ENCODE measurements around the gene NPS. TPM values are rescaled to one million over a fixed set of nuclear protein-coding genes. Genes with fewer than 3 reads are reported as not detected.

Gene NPS
- total RNA-seq, 1 donor from 2014 or later: not detected

- Mint-ChIP-seq H3K4me3 (ENCODE audit: unreplicated experiment) (no peak overlapping the region), H3K9me3 (ENCODE audit: low read depth) (peaks cover 2% of the 10 kb centered on the region), H3K36me3 (ENCODE audit: low read depth) (no peaks in the 10 kb centered on the region)
Measured at GRCh38 chr10:127527891-127528290, 21.2 kb upstream of the NPS start.

DNA sequence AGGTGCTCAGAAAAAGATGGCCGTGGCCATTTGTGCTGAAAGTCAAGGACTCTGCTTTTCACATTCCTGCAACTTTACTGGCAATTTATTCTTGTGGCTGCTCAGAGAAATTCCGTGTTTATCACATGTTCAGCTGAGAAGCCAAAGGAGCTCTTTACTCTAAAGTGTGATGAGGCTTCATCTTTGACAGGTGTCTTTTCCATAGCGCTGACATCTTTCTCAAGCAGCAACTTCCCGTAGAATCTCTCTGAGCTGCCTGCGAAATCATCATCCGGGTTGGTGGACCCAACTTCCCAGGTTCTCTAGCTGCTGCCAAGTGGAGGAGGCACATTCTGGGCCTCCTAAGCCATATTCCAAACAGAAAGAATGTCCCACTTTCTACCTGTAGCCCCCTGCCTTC, 16.9 kb upstream of the NPS start:
- no peak overlapping the region for H3K27ac Mint-ChIP-seq (ENCODE audit: unreplicated experiment)
- DNase-seq (ENCODE audit: low spot score): no peak
- no peaks in the 10 kb centered on the region for H3K36me3 Mint-ChIP-seq (ENCODE audit: low read depth)
- H3K4me1 Mint-ChIP-seq (ENCODE audit: low read depth): no peaks in the 10 kb centered on the region
- TF ChIP-seq, protein P1, sequence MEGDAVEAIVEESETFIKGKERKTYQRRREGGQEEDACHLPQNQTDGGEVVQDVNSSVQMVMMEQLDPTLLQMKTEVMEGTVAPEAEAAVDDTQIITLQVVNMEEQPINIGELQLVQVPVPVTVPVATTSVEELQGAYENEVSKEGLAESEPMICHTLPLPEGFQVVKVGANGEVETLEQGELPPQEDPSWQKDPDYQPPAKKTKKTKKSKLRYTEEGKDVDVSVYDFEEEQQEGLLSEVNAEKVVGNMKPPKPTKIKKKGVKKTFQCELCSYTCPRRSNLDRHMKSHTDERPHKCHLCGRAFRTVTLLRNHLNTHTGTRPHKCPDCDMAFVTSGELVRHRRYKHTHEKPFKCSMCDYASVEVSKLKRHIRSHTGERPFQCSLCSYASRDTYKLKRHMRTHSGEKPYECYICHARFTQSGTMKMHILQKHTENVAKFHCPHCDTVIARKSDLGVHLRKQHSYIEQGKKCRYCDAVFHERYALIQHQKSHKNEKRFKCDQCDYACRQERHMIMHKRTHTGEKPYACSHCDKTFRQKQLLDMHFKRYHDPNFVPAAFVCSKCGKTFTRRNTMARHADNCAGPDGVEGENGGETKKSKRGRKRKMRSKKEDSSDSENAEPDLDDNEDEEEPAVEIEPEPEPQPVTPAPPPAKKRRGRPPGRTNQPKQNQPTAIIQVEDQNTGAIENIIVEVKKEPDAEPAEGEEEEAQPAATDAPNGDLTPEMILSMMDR (IDR thresholded peaks at IDR 0.05): no peak
- H3K4me3 Mint-ChIP-seq (ENCODE audit: unreplicated experiment): no peak overlapping the region
- peaks cover 2% of the 10 kb centered on the region for H3K9me3 Mint-ChIP-seq (ENCODE audit: low read depth)
- no peaks in the 10 kb centered on the region for H3K27me3 Mint-ChIP-seq (ENCODE audit: low read depth)

More at GRCh38 chr10:127527891-127528290, 21.2 kb upstream of the NPS start:
- Mint-ChIP-seq H3K27me3 (ENCODE audit: low read depth) (no peaks in the 10 kb centered on the region), H3K27ac (ENCODE audit: unreplicated experiment) (no peak overlapping the region), H3K4me1 (ENCODE audit: low read depth) (peaks cover 7% of the 10 kb centered on the region)
- no peak for DNase-seq (ENCODE audit: low spot score)
- TF ChIP-seq, protein P1 (IDR thresholded peaks at IDR 0.05): no peak

DNA sequence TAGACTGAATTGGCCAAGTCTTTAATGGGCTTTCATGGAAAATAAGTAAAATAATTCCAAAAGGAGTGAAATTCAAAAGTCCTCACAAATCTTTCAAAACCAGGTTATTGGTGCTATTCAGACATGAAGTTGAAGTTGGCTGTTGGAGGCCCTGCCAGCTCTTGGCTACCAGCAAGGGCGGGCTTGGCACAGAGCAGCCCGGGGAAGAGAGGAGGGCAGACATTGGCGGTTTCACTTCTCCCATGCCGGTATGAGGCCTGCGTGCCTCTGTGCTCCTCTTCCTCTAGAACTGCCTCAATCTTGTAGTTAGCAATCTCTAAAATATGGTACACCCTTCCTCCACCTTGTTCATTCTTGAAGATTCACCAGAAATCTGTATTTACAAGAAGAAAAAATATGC, 16.4 kb upstream of the NPS start:
- no peaks in the 10 kb centered on the region for H3K9me3 Mint-ChIP-seq (ENCODE audit: low read depth)
- no peak overlapping the region for H3K4me3 Mint-ChIP-seq (ENCODE audit: unreplicated experiment)
- no peaks in the 10 kb centered on the region for H3K36me3 Mint-ChIP-seq (ENCODE audit: low read depth)
- no peaks in the 10 kb centered on the region for H3K27me3 Mint-ChIP-seq (ENCODE audit: low read depth)
- no peaks in the 10 kb centered on the region for H3K4me1 Mint-ChIP-seq (ENCODE audit: low read depth)
- no peak overlapping the region for H3K27ac Mint-ChIP-seq (ENCODE audit: unreplicated experiment)
- no peak for DNase-seq (ENCODE audit: low spot score)
- TF ChIP-seq, protein P1 (IDR thresholded peaks at IDR 0.05): no peak

GRCh38 chr10:127534074-127534473, 15.0 kb upstream of the NPS start:
- H3K27ac Mint-ChIP-seq (ENCODE audit: unreplicated experiment): no peak overlapping the region
- H3K9me3 Mint-ChIP-seq (ENCODE audit: low read depth): no peaks in the 10 kb centered on the region
- H3K4me1 Mint-ChIP-seq (ENCODE audit: low read depth): no peaks in the 10 kb centered on the region
- H3K36me3 Mint-ChIP-seq (ENCODE audit: low read depth): no peaks in the 10 kb centered on the region
- TF ChIP-seq, protein P1 (IDR thresholded peaks at IDR 0.05): no peak
- DNase-seq (ENCODE audit: low spot score): no peak
- no peak overlapping the region for H3K4me3 Mint-ChIP-seq (ENCODE audit: unreplicated experiment)
- H3K27me3 Mint-ChIP-seq (ENCODE audit: low read depth): no peaks in the 10 kb centered on the region

DNA sequence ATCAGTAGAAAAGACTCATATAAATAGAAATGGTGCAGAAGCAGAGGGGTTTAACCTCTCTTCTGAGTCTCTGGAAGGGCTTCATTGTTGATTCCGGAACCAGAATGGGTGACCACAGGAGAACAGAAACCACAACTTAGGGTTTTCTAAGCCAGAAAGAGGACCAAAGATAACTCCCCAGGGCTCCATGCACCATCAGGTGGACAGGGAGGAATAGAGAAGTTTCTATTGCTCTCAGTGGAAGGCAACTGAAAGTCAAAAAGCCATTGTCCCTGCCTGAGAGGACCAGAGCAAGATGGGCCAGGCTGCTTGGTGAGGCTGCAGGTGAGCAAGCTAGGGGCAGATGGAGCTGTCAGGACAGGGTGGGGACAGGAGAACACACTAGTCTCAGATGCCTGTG, 14.6 kb upstream of the NPS start:
- TF ChIP-seq, protein P1 (IDR thresholded peaks at IDR 0.05): no peak
- no peaks in the 10 kb centered on the region for H3K27me3 Mint-ChIP-seq (ENCODE audit: low read depth)
- H3K27ac Mint-ChIP-seq (ENCODE audit: unreplicated experiment): no peak overlapping the region
- no peaks in the 10 kb centered on the region for H3K36me3 Mint-ChIP-seq (ENCODE audit: low read depth)
- no peak overlapping the region for H3K4me3 Mint-ChIP-seq (ENCODE audit: unreplicated experiment)
- H3K4me1 Mint-ChIP-seq (ENCODE audit: low read depth): no peaks in the 10 kb centered on the region
- no peaks in the 10 kb centered on the region for H3K9me3 Mint-ChIP-seq (ENCODE audit: low read depth)
- DNase-seq (ENCODE audit: low spot score): no peak
